ENCODE data around the gene TM7SF3.
A peak's percentile ranks its signal among the peaks of the same experiment; 100 is the strongest.
"Not testable (repeated sequence)": the region's sequence is repeated elsewhere in the genome, so short reads cannot be mapped to it uniquely, and the experiment has no call there.

Gene TM7SF3

GRCh38 chr12:26976687-26977086 is 37.5 kb downstream of the TM7SF3 start:
- DNase-seq: no peak

- no peak for DNase-seq
These were observed 42.2 kb downstream of the TM7SF3 start for GRCh38 chr12:26971963-26972362.

- no peak for DNase-seq
These were observed 44.0 kb downstream of the TM7SF3 start for GRCh38 chr12:26970136-26970535.

GRCh38 chr12:26966842-26967241 is 47.3 kb downstream of the TM7SF3 start:
- no peak for DNase-seq

GRCh38 chr12:26963413-26963812 is 50.8 kb downstream of the TM7SF3 start:
- no peak for DNase-seq

GRCh38 chr12:26961803-26962202 is 52.4 kb downstream of the TM7SF3 start:
- DNase-seq: no peak

- not testable (repeated sequence) for DNase-seq
These were observed 52.8 kb downstream of the TM7SF3 start for GRCh38 chr12:26961391-26961790.

GRCh38 chr12:26954027-26954426 is 60.2 kb downstream of the TM7SF3 start:
- no peak for DNase-seq

- DNase-seq: no peak
These were observed 60.7 kb downstream of the TM7SF3 start for GRCh38 chr12:26953447-26953846.

GRCh38 chr12:26948309-26948708 is 65.9 kb downstream of the TM7SF3 start:
- DNase-seq: no peak

GRCh38 chr12:26941215-26941594 is 73.0 kb downstream of the TM7SF3 start:
- no peak for DNase-seq

- DNase-seq: no peak
These were observed 73.5 kb downstream of the TM7SF3 start for GRCh38 chr12:26940516-26941214.

GRCh38 chr12:26939953-26940352 is 74.2 kb downstream of the TM7SF3 start:
- no peak for DNase-seq

GRCh38 chr12:26939192-26939832 is 74.9 kb downstream of the TM7SF3 start:
- peak in 1 of 2 experiments; percentile 16 for DNase-seq

GRCh38 chr12:26938701-26939062 is 75.5 kb downstream of the TM7SF3 start:
- peak in 1 of 2 experiments; percentile 39 for DNase-seq

- peak; percentile 97 to 98 for DNase-seq
These were observed 76.1 kb downstream of the TM7SF3 start, which contains the start of the genes FGFR1OP2 and INTS13 for GRCh38 chr12:26937863-26938700. Gene FGFR1OP2 (plus strand): TSS chr12:26938470. CDS start chr12:26954159, 15,689 bp downstream. Gene INTS13 (minus strand): TSS chr12:26937981. CDS start chr12:26936803, 1,178 bp downstream.

- no peak for DNase-seq
These were observed 76.7 kb downstream of the TM7SF3 start for GRCh38 chr12:26937443-26937862.

GRCh38 chr12:26936559-26937442 is 77.4 kb downstream of the TM7SF3 start:
- DNase-seq: no peak

- no peak for DNase-seq
These were observed 78.4 kb downstream of the TM7SF3 start for GRCh38 chr12:26935636-26936378.

GRCh38 chr12:26929590-26929989 is 84.6 kb downstream of the TM7SF3 start:
- DNase-seq: no peak

GRCh38 chr12:26928661-26929060 is 85.5 kb downstream of the TM7SF3 start:
- no peak for DNase-seq
